ENCODE data around the gene SLC1A5. TPM values are rescaled to one million over a fixed set of nuclear protein-coding genes. Genes with fewer than 3 reads are reported as not detected.

The SLC1A5 gene
- total RNA-seq, 1 experiment from 2014 or later = 239 TPM

GRCh38 chr19:46788262-46788967 lies at the start of gene SLC1A5 (continued):
- TF ChIP-seq ZNF532 (CRISPR knock-in tag; IDR thresholded peaks at IDR 0.05; ENCODE audit: borderline replicate concordance) (no peak), OVOL2 (CRISPR knock-in tag; IDR thresholded peaks at IDR 0.05; ENCODE audit: borderline replicate concordance) (no peak), ATF3 (CRISPR knock-in tag; conservative IDR thresholded peaks at IDR 0.05) (no peak), CREB1 (CRISPR knock-in tag; IDR thresholded peaks at IDR 0.05) (no peak), AR (CRISPR knock-in tag; IDR thresholded peaks at IDR 0.05) (no peak), HMGA2 (CRISPR knock-in tag; IDR thresholded peaks at IDR 0.05) (no peak), ZBTB21 (CRISPR knock-in tag; IDR thresholded peaks at IDR 0.05; ENCODE audit: borderline replicate concordance) (no peak), ARID4B (CRISPR knock-in tag; IDR thresholded peaks at IDR 0.05; ENCODE audit: borderline replicate concordance) (no peak), HMGXB4 (CRISPR knock-in tag; IDR thresholded peaks at IDR 0.05) (no peak), CDX4 (CRISPR knock-in tag; IDR thresholded peaks at IDR 0.05; ENCODE audit: borderline replicate concordance) (no peak), SMAD4 (CRISPR knock-in tag; IDR thresholded peaks at IDR 0.05) (no peak), USF1 (CRISPR knock-in tag; IDR thresholded peaks at IDR 0.05) (no peak), STAT6 (CRISPR knock-in tag; conservative IDR thresholded peaks at IDR 0.05; ENCODE audit: low read depth) (no peak), ZMAT4 (CRISPR knock-in tag; IDR thresholded peaks at IDR 0.05) (0 out of 2 replicates have a peak, but pooled peaks have one; percentile 33), FOXJ3 (CRISPR knock-in tag; IDR thresholded peaks at IDR 0.05; ENCODE audit: borderline replicate concordance) (no peak), ZBTB43 (CRISPR knock-in tag; IDR thresholded peaks at IDR 0.05) (0 out of 2 replicates have a peak, but pooled peaks have one; percentile 12), NFE2L1 (CRISPR knock-in tag; IDR thresholded peaks at IDR 0.05) (peak; percentile 23; the same call in 1 of the 2 replicates)
